ENCODE measurements around the gene CROCC2.

The CROCC2 gene

GRCh38 chr2:240886678-240887609 lies 19.2 kb upstream of the CROCC2 start:
- H3K36me3 ChIP-seq: no peaks in the 10 kb centered on the region
- no peak overlapping the region for H3K27ac ChIP-seq
- H3K4me3 ChIP-seq (ENCODE audit: low read depth, low read length): no peak overlapping the region
- DNase-seq: no peak
- no peaks in the 10 kb centered on the region for H3K9me3 ChIP-seq (ENCODE audit: severe bottlenecking)
- H3K27me3 ChIP-seq (ENCODE audit: insufficient read depth, low read depth, severe bottlenecking): no peaks in the 10 kb centered on the region
- TF ChIP-seq, protein P1, sequence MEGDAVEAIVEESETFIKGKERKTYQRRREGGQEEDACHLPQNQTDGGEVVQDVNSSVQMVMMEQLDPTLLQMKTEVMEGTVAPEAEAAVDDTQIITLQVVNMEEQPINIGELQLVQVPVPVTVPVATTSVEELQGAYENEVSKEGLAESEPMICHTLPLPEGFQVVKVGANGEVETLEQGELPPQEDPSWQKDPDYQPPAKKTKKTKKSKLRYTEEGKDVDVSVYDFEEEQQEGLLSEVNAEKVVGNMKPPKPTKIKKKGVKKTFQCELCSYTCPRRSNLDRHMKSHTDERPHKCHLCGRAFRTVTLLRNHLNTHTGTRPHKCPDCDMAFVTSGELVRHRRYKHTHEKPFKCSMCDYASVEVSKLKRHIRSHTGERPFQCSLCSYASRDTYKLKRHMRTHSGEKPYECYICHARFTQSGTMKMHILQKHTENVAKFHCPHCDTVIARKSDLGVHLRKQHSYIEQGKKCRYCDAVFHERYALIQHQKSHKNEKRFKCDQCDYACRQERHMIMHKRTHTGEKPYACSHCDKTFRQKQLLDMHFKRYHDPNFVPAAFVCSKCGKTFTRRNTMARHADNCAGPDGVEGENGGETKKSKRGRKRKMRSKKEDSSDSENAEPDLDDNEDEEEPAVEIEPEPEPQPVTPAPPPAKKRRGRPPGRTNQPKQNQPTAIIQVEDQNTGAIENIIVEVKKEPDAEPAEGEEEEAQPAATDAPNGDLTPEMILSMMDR (IDR thresholded peaks at IDR 0.05; ENCODE audit: low read depth, low read length): no peak

DNA sequence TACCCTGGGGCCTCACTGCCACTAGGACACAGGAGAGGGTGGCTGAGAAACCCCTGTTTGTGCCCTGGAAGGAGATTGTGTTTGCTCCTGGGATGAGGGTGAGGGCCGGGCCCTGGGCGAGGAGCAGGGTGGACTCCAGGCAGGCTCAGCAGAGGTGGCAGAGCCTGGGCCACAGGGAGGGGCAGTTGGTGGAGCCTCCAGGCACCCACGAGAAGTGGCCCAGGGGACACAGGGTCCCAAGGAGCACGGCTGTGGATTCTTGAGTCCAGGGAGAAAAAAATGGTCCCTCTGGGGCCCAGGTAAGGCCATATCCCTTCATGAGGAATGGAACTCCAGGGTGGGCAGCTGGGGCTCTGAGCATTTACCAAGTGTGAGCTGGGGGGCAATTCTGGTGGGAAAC lies 18.5 kb upstream of the CROCC2 start:
- DNase-seq: no peak
- H3K27ac ChIP-seq: no peak overlapping the region
- H3K4me3 ChIP-seq (ENCODE audit: low read depth, low read length): no peak overlapping the region
- H3K9me3 ChIP-seq (ENCODE audit: severe bottlenecking): no peaks in the 10 kb centered on the region
- H3K27me3 ChIP-seq (ENCODE audit: insufficient read depth, low read depth, severe bottlenecking): no peaks in the 10 kb centered on the region
- H3K36me3 ChIP-seq: no peaks in the 10 kb centered on the region
- TF ChIP-seq, protein P1 (IDR thresholded peaks at IDR 0.05; ENCODE audit: low read depth, low read length): no peak

GRCh38 chr2:240888130-240888889 lies 17.8 kb upstream of the CROCC2 start:
- TF ChIP-seq, protein P1 (IDR thresholded peaks at IDR 0.05; ENCODE audit: low read depth, low read length): no peak
- no peak overlapping the region for H3K27ac ChIP-seq
- H3K9me3 ChIP-seq (ENCODE audit: severe bottlenecking): no peaks in the 10 kb centered on the region
- H3K4me3 ChIP-seq (ENCODE audit: low read depth, low read length): no peak overlapping the region
- DNase-seq: no peak
- no peaks in the 10 kb centered on the region for H3K27me3 ChIP-seq (ENCODE audit: insufficient read depth, low read depth, severe bottlenecking)
- no peaks in the 10 kb centered on the region for H3K36me3 ChIP-seq

DNA sequence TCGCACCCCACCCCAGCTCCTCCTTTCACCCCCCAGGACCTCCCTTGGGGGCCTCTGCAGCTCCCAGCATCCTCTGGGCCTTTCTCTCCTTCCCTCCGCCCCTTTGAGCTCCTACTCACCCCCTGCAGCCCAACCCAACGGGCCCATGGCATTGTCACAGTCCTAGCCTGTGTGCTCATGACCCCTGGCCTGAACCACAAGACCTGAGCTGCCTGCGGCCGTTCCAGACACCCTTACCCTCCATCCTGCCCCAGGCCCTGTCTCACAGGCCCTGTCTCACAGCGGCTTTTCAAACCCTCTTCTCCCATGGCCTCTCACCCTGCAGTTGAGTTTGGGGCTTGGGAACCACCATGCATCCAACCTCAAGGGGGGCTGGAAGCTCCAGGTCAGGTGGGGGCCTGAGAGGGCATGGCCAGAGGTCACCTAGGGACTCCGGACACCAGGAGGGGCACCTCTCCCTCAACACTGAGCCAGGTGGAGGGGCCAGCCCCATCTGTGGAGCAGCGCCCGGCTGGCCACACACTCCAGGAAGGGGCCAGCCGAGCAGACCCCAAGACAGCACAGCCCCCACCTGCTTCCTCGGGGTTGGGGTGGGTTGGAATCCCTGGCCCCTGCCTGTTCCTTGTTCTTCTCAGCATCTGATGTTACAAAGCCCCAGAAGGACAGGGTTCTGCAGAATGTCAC lies 17.1 kb upstream of the CROCC2 start:
- Histone ChIP-seq H3K27ac (no peak overlapping the region), H3K4me3 (ENCODE audit: low read depth, low read length) (no peak overlapping the region), H3K9me3 (ENCODE audit: severe bottlenecking) (no peaks in the 10 kb centered on the region), H3K27me3 (ENCODE audit: insufficient read depth, low read depth, severe bottlenecking) (no peaks in the 10 kb centered on the region), H3K36me3 (no peaks in the 10 kb centered on the region)
- TF ChIP-seq, protein P1 (IDR thresholded peaks at IDR 0.05; ENCODE audit: low read depth, low read length): no peak
- no peak for DNase-seq

- no peak for DNase-seq
- TF ChIP-seq, protein P1 (IDR thresholded peaks at IDR 0.05; ENCODE audit: low read depth, low read length): no peak
- Histone ChIP-seq H3K27ac (no peak overlapping the region), H3K4me3 (ENCODE audit: low read depth, low read length) (no peak overlapping the region), H3K9me3 (ENCODE audit: severe bottlenecking) (no peaks in the 10 kb centered on the region), H3K27me3 (ENCODE audit: insufficient read depth, low read depth, severe bottlenecking) (no peaks in the 10 kb centered on the region), H3K36me3 (no peaks in the 10 kb centered on the region)
Observed at GRCh38 chr2:240889601-240890560, 16.3 kb upstream of the CROCC2 start.

All from WERI-Rb-1 (cell line).